H1 (cell line): Measurements from ENCODE around the gene CPLX1. TPM values are rescaled to one million over a fixed set of nuclear protein-coding genes. Genes with fewer than 3 reads are reported as not detected.

Experiments
- CTCF ChIA-PET: fragments of 300-600 bp; sonication (Branson Sonifier 250); formaldehyde crosslinking; loops from one replicate; lab custom pipeline; 2021; ENCODE audit not compliant: partially characterized antibody; lab: Charles Lee
- POLR2A ChIA-PET: fragments of 300-600 bp; sonication (Branson Sonifier 250); formaldehyde crosslinking; loops from one replicate; lab custom pipeline; 2021; ENCODE audit warnings: inconsistent platforms; ENCODE audit not compliant: partially characterized antibody; lab: Charles Lee
- DNase-seq, 2 experiments: peaks; one replicate each; pipeline versions ENCODE4 v3.0.0 to v3.0.0-alpha.2; 2010 to 2022; ENCODE audit warnings: low spot score in 2 of 2, low read depth in 1 of 2, mixed read lengths in 1 of 2
- FAIRE-seq: peaks from 2 replicates; lab custom pipeline; 2011; peaks lifted over from hg19 to GRCh38; lab: Jason Lieb, UNC
- H2AFZ ChIP-seq: 2 replicates; pipeline ENCODE4 v1.8.1; 2012; ENCODE audit warnings: low read length, inconsistent platforms
- H2AK5ac ChIP-seq: 2 replicates; pipeline ENCODE4 v1.6.1; 2013; ENCODE audit warnings: low read depth, low read length
- H2BK120ac ChIP-seq: replicated peaks from 2 replicates; pipeline ENCODE3; 2013; ENCODE audit warnings: low read depth, low read length, inconsistent platforms
- H2BK12ac ChIP-seq: 2 replicates; pipeline ENCODE4 v1.6.1; 2013; ENCODE audit warnings: low read depth, low read length
- H2BK15ac ChIP-seq: 2 replicates; pipeline ENCODE4 v1.6.1; 2013; ENCODE audit warnings: low read length
- H2BK20ac ChIP-seq: 2 replicates; pipeline ENCODE4 v1.6.1; 2013; ENCODE audit warnings: low read length
- H2BK5ac ChIP-seq: 2 replicates; pipeline ENCODE4 v1.6.1; 2013; ENCODE audit warnings: low read depth, low read length
- H3K14ac ChIP-seq: 2 replicates; pipeline ENCODE4 v1.6.1; 2013; ENCODE audit warnings: inconsistent platforms; ENCODE audit not compliant: insufficient read length
- H3K18ac ChIP-seq: 2 replicates; pipeline ENCODE4 v1.6.1; 2013; ENCODE audit warnings: low read length; ENCODE audit errors: extremely low read depth
- H3K23ac ChIP-seq: 2 replicates; pipeline ENCODE4 v1.6.1; 2013; ENCODE audit warnings: inconsistent platforms; ENCODE audit not compliant: insufficient read length
- H3K23me2 ChIP-seq: 2 replicates; pipeline ENCODE4 v1.6.1; 2013; ENCODE audit warnings: low read depth, low read length
- H3K27ac ChIP-seq: 2 replicates; pipeline ENCODE4 v1.6.1; 2011; ENCODE audit warnings: low read depth, low read length, inconsistent platforms
- H3K27me3 ChIP-seq, 4 experiments: replicated peaks in 1 of 4; 1 replicate in 1 of 4; 2 replicates in 3 of 4; pipeline versions ENCODE4 v1.6.1 to v1.8.1; 2011 to 2013; ENCODE audit warnings: low read length in 3 of 4, mild to moderate bottlenecking in 3 of 4, inconsistent platforms in 2 of 4, mixed read lengths in 2 of 4, moderate library complexity in 1 of 4; ENCODE audit not compliant: control insufficient read depth in 3 of 4, insufficient read depth in 3 of 4; ENCODE audit errors: extremely low read depth in 1 of 4
- H3K36me3 ChIP-seq, 4 experiments: 2 replicates each; pipeline versions ENCODE4 v1.6.1 to v1.8.1; 2011 to 2013; ENCODE audit warnings: mild to moderate bottlenecking in 4 of 4, low read length in 3 of 4, moderate library complexity in 2 of 4, control low read depth in 1 of 4, inconsistent platforms in 1 of 4; ENCODE audit not compliant: insufficient read depth in 4 of 4, control insufficient read depth in 2 of 4
- H3K4ac ChIP-seq: replicated peaks from 2 replicates; pipeline ENCODE3; 2013; ENCODE audit warnings: low read length, low read depth, mixed read lengths, inconsistent platforms; ENCODE audit not compliant: insufficient read length
- H3K4me1 ChIP-seq, 4 experiments: replicated peaks in 1 of 4; 1 replicate in 1 of 4; 2 replicates in 3 of 4; pipeline versions ENCODE4 v1.6.1 to v1.8.1; 2011 to 2013; ENCODE audit warnings: low read length in 3 of 4, inconsistent platforms in 2 of 4, mixed read lengths in 1 of 4; ENCODE audit not compliant: insufficient read depth in 4 of 4, control insufficient read depth in 3 of 4
- H3K4me2 ChIP-seq, 2 experiments: 2 replicates each; pipeline versions ENCODE4 v1.6.1 to v1.8.1; 2011 to 2013; ENCODE audit warnings: low read depth in 2 of 2, low read length in 2 of 2, control low read depth in 1 of 2, inconsistent platforms in 1 of 2, mild to moderate bottlenecking in 1 of 2; ENCODE audit not compliant: insufficient read depth in 1 of 2
- H3K4me3 ChIP-seq, 4 experiments: fragments of 200-600, 300-600 bp in 1 of 4; sonication (generic), shearing (Covaris generic), sonication (Bioruptor Twin) in 1 of 4; 2 replicates each; pipeline versions ENCODE4 v1.5.1 to v1.8.1; 2011 to 2016; ENCODE audit warnings: low read length in 4 of 4, low read depth in 3 of 4, control low read depth in 2 of 4, inconsistent platforms in 2 of 4, mild to moderate bottlenecking in 2 of 4, mixed read lengths in 1 of 4, moderate library complexity in 1 of 4; ENCODE audit not compliant: insufficient read depth in 2 of 4; ENCODE audit errors: extremely low read depth in 1 of 4
- H3K56ac ChIP-seq: replicated peaks from 2 replicates; pipeline ENCODE3; 2013; ENCODE audit warnings: low read depth, mild to moderate bottlenecking, mixed read lengths, low read length, inconsistent platforms; ENCODE audit not compliant: insufficient read length
- H3K79me1 ChIP-seq: 2 replicates; pipeline ENCODE4 v1.6.1; 2013; ENCODE audit warnings: low read depth, low read length, control low read depth
- H3K79me2 ChIP-seq, 2 experiments: 2 replicates each; pipeline versions ENCODE4 v1.6.1 to v1.8.1; 2012 to 2013; ENCODE audit warnings: low read length in 2 of 2, mild to moderate bottlenecking in 2 of 2, inconsistent platforms in 1 of 2; ENCODE audit not compliant: insufficient read depth in 2 of 2, control insufficient read depth in 1 of 2
- H3K9ac ChIP-seq, 4 experiments: replicated peaks in 1 of 4; 1 replicate in 1 of 4; 2 replicates in 3 of 4; pipeline versions ENCODE4 v1.6.1 to v1.8.1; 2011 to 2013; ENCODE audit warnings: low read depth in 3 of 4, low read length in 3 of 4, control low read depth in 2 of 4, mild to moderate bottlenecking in 2 of 4, moderate library complexity in 2 of 4, inconsistent platforms in 1 of 4; ENCODE audit errors: extremely low read depth in 1 of 4
- H3K9me3 ChIP-seq, 2 experiments: 2 replicates each; pipeline versions ENCODE4 v1.6.1 to v1.8.1; 2012 to 2013; ENCODE audit warnings: mild to moderate bottlenecking in 2 of 2, moderate library complexity in 2 of 2, control low read depth in 1 of 2, inconsistent platforms in 1 of 2, low read depth in 1 of 2, low read length in 1 of 2, mixed read lengths in 1 of 2; ENCODE audit not compliant: insufficient read depth in 2 of 2
- H4K20me1 ChIP-seq, 2 experiments: replicated peaks in 1 of 2; 2 replicates each; pipeline versions ENCODE3 to v1.8.1; 2011 to 2013; ENCODE audit warnings: inconsistent platforms in 2 of 2, low read length in 2 of 2, mild to moderate bottlenecking in 1 of 2; ENCODE audit not compliant: insufficient read depth in 2 of 2, control insufficient read depth in 1 of 2
- H4K5ac ChIP-seq: 2 replicates; pipeline ENCODE4 v1.6.1; 2013; ENCODE audit warnings: low read length, low read depth, mixed read lengths, inconsistent platforms; ENCODE audit not compliant: insufficient read length
- H4K8ac ChIP-seq: 2 replicates; pipeline ENCODE4 v1.8.0; 2013; ENCODE audit warnings: mild to moderate bottlenecking, moderate library complexity, low read length, inconsistent platforms; ENCODE audit not compliant: insufficient read depth; ENCODE audit errors: extremely low read depth
- H4K91ac ChIP-seq: replicated peaks from 2 replicates; pipeline ENCODE3; 2013; ENCODE audit warnings: low read length, mixed read lengths, inconsistent platforms; ENCODE audit not compliant: insufficient read length
- NANOG ChIP-seq: IDR thresholded peaks from 2 replicates; pipeline ENCODE4 v1.6.1; 2011; ENCODE audit warnings: low read length, low read depth, mild to moderate bottlenecking, inconsistent platforms; ENCODE audit not compliant: insufficient read depth, poor library complexity, severe bottlenecking
- TAF1 ChIP-seq: IDR thresholded peaks from 2 replicates; pipeline ENCODE4 v1.6.1; 2011; ENCODE audit warnings: mild to moderate bottlenecking, low read depth, low read length
- WGBS, 2 experiments: shearing (Covaris generic) in 1 of 2; methylation state at CpG; one replicate each; pipeline versions ENCODE4 v1.1.6 to v1.1.7; 2013 to 2015; ENCODE audit warnings: low lambda C conversion rate in 2 of 2, mixed read lengths in 2 of 2, inconsistent platforms in 1 of 2, low coverage in 1 of 2, missing lambda C conversion rate in 1 of 2; ENCODE audit not compliant: insufficient replicate concordance in 2 of 2, insufficient coverage in 1 of 2, insufficient read length in 1 of 2; ENCODE audit errors: extremely low coverage in 1 of 2, missing lambda C conversion rate in 1 of 2; 5-methylcytosine and 5-hydroxymethylcytosine counted together
- polyA plus RNA-seq, 7 experiments: library from polyadenylated mRNA; depleted of rRNA in 3 of 7; stranded (reverse) in 5 of 7; unstranded in 2 of 7; fragments of >200 nt in 5 of 7; fragments of 200-250 nt in 2 of 7; gene quantifications; 1 replicate in 5 of 7; 2 replicates in 1 of 7; 4 replicates in 1 of 7; pipeline versions ENCODE4 v1.2.1 to v1.2.3, GENCODE V29; 2011 to 2013; ENCODE audit warnings: missing spikeins in 2 of 7, mixed read lengths in 2 of 7
- total RNA-seq: library from RNA; stranded (reverse); fragmentation: NEBNext Ultra II Directional; extraction: Animal tissue kit (Norgen Biotek cat#: 25700); gene quantifications from 2 replicates; pipeline ENCODE4 v1.2.1, GENCODE V29; 2021

Gene CPLX1
- total and polyA plus RNA-seq, 2 of the 8 experiments (the other 6 are each of a cell fraction or from before 2014, with no cell fraction given), result 0.32 to 0.56 TPM

GRCh38 chr4:793941-794621, 31.8 kb downstream of the CPLX1 start:
- POLR2A ChIA-PET, result interaction anchor here (0.6 to 2.5 kb wide), 5 partner anchors 9 to 580 kb away, joined by 3 to 14 read pairs (median 4); no protein-coding TSS in a partner anchor
- no peaks in the 10 kb centered on the region for H3K79me1 ChIP-seq
- H2AK5ac ChIP-seq, result 0 out of 2 replicates have a peak overlapping the region, but pooled peaks have one; percentile 1
- no peak overlapping the region for H2BK12ac ChIP-seq
- 76% methylated on average over 19 of the region's 19 CpGs; no CpG with 5 or more reads in 1 of the 2 experiments for WGBS, 2 experiments
- DNase-seq (no peak), FAIRE-seq (no peak)
- peaks cover 5% of the 10 kb centered on the region; the same call in 1 of the 2 replicates for H3K23me2 ChIP-seq
- no peak overlapping the region for H4K91ac ChIP-seq
- no peak overlapping the region for H3K23ac ChIP-seq
- H3K36me3 ChIP-seq, result no peaks in the 10 kb centered on the region
- H2BK120ac ChIP-seq, result no peak overlapping the region
- H4K8ac ChIP-seq, result no peak overlapping the region
- H2BK5ac ChIP-seq, result no peak overlapping the region
- peaks cover 4 to 8% of the 10 kb centered on the region in 2 experiments for H4K20me1 ChIP-seq
- H3K14ac ChIP-seq, result no peak overlapping the region
- no peaks in the 10 kb centered on the region for H3K9me3 ChIP-seq
- CTCF ChIA-PET, result interaction anchor here (0.8 to 3.7 kb wide), 11 partner anchors 11 to 140 kb away, joined by 3 to 17 read pairs (median 3); no protein-coding TSS in a partner anchor
- H3K27me3 ChIP-seq, result peaks cover 19 to 65% (median 53%) of the 10 kb centered on the region in 4 experiments
- no peak overlapping the region for H3K4ac ChIP-seq
- H3K9ac ChIP-seq, result no peak overlapping the region
- no peak overlapping the region for H3K4me3 ChIP-seq
- TF ChIP-seq NANOG (no peak), TAF1 (no peak)
- H3K4me1 ChIP-seq, result peaks cover 5 to 38% (median 21%) of the 10 kb centered on the region in 4 experiments
- no peak overlapping the region for H3K56ac ChIP-seq
- H2BK20ac ChIP-seq, result no peak overlapping the region
- H3K27ac ChIP-seq, result no peak overlapping the region
- no peak overlapping the region for H2BK15ac ChIP-seq
- no peak overlapping the region for H4K5ac ChIP-seq
- H2AFZ ChIP-seq, result no peak overlapping the region
- no peak overlapping the region; a peak in 1 of 4 replicates for H3K4me2 ChIP-seq
- no peaks in the 10 kb centered on the region for H3K79me2 ChIP-seq
- H3K18ac ChIP-seq, result no peak overlapping the region
